OCI-LY1 (cell line): ENCODE data around the gene HEXD.
"Not testable (repeated sequence)": the region's sequence is repeated elsewhere in the genome, so short reads cannot be mapped to it uniquely, and the experiment has no call there.

ENCODE experiments used
- EZH2 ChIP-seq: fragments of 200-600 bp; sonication (generic), shearing (Covaris generic); IDR thresholded peaks from 2 replicates; pipeline ENCODE4 v1.8.0; 2017; ENCODE audit warnings: borderline replicate concordance, mixed run types, mild to moderate bottlenecking, antibody characterized with exemption, low read length, moderate library complexity, mixed read lengths
- TF ChIP-seq, protein P1 (sequence below): fragments of 200-600 bp; sonication (generic), shearing (Covaris generic); IDR thresholded peaks from 2 replicates; pipeline ENCODE4 v1.5.1; 2017; ENCODE audit warnings: mild to moderate bottlenecking, antibody characterized with exemption, low read length, moderate library complexity, mixed read lengths

- TF ChIP-seq EZH2 = not testable (repeated sequence)
- TF ChIP-seq, protein P1, sequence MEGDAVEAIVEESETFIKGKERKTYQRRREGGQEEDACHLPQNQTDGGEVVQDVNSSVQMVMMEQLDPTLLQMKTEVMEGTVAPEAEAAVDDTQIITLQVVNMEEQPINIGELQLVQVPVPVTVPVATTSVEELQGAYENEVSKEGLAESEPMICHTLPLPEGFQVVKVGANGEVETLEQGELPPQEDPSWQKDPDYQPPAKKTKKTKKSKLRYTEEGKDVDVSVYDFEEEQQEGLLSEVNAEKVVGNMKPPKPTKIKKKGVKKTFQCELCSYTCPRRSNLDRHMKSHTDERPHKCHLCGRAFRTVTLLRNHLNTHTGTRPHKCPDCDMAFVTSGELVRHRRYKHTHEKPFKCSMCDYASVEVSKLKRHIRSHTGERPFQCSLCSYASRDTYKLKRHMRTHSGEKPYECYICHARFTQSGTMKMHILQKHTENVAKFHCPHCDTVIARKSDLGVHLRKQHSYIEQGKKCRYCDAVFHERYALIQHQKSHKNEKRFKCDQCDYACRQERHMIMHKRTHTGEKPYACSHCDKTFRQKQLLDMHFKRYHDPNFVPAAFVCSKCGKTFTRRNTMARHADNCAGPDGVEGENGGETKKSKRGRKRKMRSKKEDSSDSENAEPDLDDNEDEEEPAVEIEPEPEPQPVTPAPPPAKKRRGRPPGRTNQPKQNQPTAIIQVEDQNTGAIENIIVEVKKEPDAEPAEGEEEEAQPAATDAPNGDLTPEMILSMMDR = not testable (repeated sequence)
Observed at GRCh38 chr17:82453706-82454105, 35.6 kb downstream of the HEXD start.
